ENCODE data around the gene PIK3CB.
"Not testable (repeated sequence)": the region's sequence is repeated elsewhere in the genome, so short reads cannot be mapped to it uniquely, and the experiment has no call there.

- TF ChIP-seq CTCF (IDR thresholded peaks at IDR 0.05; ENCODE audit: low read depth, low read length, missing input control); GABPA (IDR thresholded peaks at IDR 0.05 in 1 of 2, conservative IDR thresholded peaks at IDR 0.05 in 1 of 2); JUND (IDR thresholded peaks at IDR 0.05); YY1 (IDR thresholded peaks at IDR 0.05); TAF1 (conservative IDR thresholded peaks at IDR 0.05); REST (IDR thresholded peaks at IDR 0.05); FOXA1 (IDR thresholded peaks at IDR 0.05); SP1 (IDR thresholded peaks at IDR 0.05); NR2F2 (IDR thresholded peaks at IDR 0.05): not testable (repeated sequence)
- TF ChIP-seq, protein P1, sequence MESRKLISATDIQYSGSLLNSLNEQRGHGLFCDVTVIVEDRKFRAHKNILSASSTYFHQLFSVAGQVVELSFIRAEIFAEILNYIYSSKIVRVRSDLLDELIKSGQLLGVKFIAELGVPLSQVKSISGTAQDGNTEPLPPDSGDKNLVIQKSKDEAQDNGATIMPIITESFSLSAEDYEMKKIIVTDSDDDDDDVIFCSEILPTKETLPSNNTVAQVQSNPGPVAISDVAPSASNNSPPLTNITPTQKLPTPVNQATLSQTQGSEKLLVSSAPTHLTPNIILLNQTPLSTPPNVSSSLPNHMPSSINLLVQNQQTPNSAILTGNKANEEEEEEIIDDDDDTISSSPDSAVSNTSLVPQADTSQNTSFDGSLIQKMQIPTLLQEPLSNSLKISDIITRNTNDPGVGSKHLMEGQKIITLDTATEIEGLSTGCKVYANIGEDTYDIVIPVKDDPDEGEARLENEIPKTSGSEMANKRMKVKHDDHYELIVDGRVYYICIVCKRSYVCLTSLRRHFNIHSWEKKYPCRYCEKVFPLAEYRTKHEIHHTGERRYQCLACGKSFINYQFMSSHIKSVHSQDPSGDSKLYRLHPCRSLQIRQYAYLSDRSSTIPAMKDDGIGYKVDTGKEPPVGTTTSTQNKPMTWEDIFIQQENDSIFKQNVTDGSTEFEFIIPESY (IDR thresholded peaks at IDR 0.05): not testable (repeated sequence)
Measured at GRCh38 chr3:138785362-138785857, 49.3 kb downstream of the PIK3CB start.

All from liver (tissue), 3 donors.